ENCODE results near the gene ANKRD52. TPM values are rescaled to one million over a fixed set of nuclear protein-coding genes. Genes with fewer than 3 reads are reported as not detected.

The ANKRD52 gene
- total RNA-seq, 1 experiment from 2014 or later = 46.3 TPM

DNA sequence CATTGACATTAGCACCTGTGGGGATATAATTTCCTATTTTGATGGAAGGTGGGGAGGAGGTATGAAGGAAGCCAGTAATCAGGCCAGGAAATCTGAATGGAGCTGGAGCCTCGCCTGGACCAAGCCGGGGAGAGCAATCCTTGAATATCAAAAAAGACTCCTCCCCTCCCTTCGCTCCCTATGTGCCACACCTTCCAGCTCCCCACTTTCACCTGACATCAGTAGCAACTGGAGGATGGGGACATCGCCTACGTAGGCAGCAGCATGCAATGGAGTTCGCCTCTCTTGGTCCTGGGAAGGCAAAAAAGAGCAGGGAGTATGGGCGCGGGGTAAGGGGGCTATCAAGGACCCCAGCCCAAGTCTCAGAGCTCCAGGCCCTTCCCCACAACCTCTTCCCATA is 1.1 kb downstream of the ANKRD52 start:
- no peaks in the 10 kb centered on the region for H3K27me3 Mint-ChIP-seq (ENCODE audit: insufficient read depth, unreplicated experiment)
- H3K36me3 Mint-ChIP-seq (ENCODE audit: insufficient read depth, unreplicated experiment) = peaks cover 38% of the 10 kb centered on the region
- TF ChIP-seq CTCF (IDR thresholded peaks at IDR 0.05; ENCODE audit: unreplicated experiment) = no peak
- ChIA-PET CTCF (interaction anchor here (0.6 to 3.5 kb wide), 16 partner anchors 14 to 208 kb away, joined by 3 to 24 read pairs (median 4); partner anchors contain the start of genes RNF41, RPL41 and ZC3H10), POLR2A (interaction anchor here (0.6 to 3.8 kb wide), 7 partner anchors 9 to 1264 kb away, joined by 3 to 28 read pairs (median 4); partner anchors contain the start of genes CNPY2, CS, NABP2 and RNF41)
- intact Hi-C loops (cut with micrococcal nuclease) = loop anchor here (2.0 kb wide), 1 partner anchor 66 kb away; no protein-coding TSS in a partner anchor
- peak overlapping the region; percentile 84 for H3K4me3 Mint-ChIP-seq (ENCODE audit: unreplicated experiment)
- no TSS peak for BruUV-seq (replicated peaks)
- H3K27ac Mint-ChIP-seq (ENCODE audit: low read depth, unreplicated experiment) = peak overlapping the region; percentile 70
- no peak for DNase-seq (ENCODE audit: unreplicated experiment)
- no peaks in the 10 kb centered on the region for H3K9me3 Mint-ChIP-seq (ENCODE audit: unreplicated experiment)
- peaks cover 27% of the 10 kb centered on the region for H3K4me1 Mint-ChIP-seq (ENCODE audit: insufficient read depth, unreplicated experiment)

- POLR2A ChIA-PET = interaction anchor here (0.6 to 3.8 kb wide), 7 partner anchors 10 to 1265 kb away, joined by 3 to 28 read pairs (median 4); partner anchors contain the start of genes CNPY2, CS, NABP2 and RNF41
- intact Hi-C loops (cut with micrococcal nuclease) = loop anchor here (2.0 kb wide), 1 partner anchor 66 kb away; no protein-coding TSS in a partner anchor
- Mint-ChIP-seq H3K4me3 (ENCODE audit: unreplicated experiment) (peak overlapping the region; percentile 84), H3K36me3 (ENCODE audit: insufficient read depth, unreplicated experiment) (peaks cover 44% of the 10 kb centered on the region), H3K4me1 (ENCODE audit: insufficient read depth, unreplicated experiment) (peaks cover 21% of the 10 kb centered on the region), H3K27ac (ENCODE audit: low read depth, unreplicated experiment) (peak overlapping the region; percentile 8), H3K27me3 (ENCODE audit: insufficient read depth, unreplicated experiment) (no peaks in the 10 kb centered on the region), H3K9me3 (ENCODE audit: unreplicated experiment) (no peaks in the 10 kb centered on the region)
- DNase-seq (ENCODE audit: unreplicated experiment) = peak; percentile 38
- CTCF ChIA-PET = interaction anchor here (0.6 to 3.5 kb wide), 13 partner anchors 10 to 208 kb away, joined by 3 to 24 read pairs (median 4); partner anchors contain the start of genes COQ10A, RNF41, RPL41 and ZC3H10
- no peak for TF ChIP-seq CTCF (IDR thresholded peaks at IDR 0.05; ENCODE audit: unreplicated experiment)
- no TSS peak for BruUV-seq (replicated peaks)
Observed at GRCh38 chr12:56256326-56256960, 1.7 kb downstream of the ANKRD52 start.

- Mint-ChIP-seq H3K4me3 (ENCODE audit: unreplicated experiment) (no peak overlapping the region), H3K9me3 (ENCODE audit: unreplicated experiment) (no peaks in the 10 kb centered on the region), H3K36me3 (ENCODE audit: insufficient read depth, unreplicated experiment) (peaks cover 50% of the 10 kb centered on the region), H3K27me3 (ENCODE audit: insufficient read depth, unreplicated experiment) (no peaks in the 10 kb centered on the region), H3K4me1 (ENCODE audit: insufficient read depth, unreplicated experiment) (peaks cover 14% of the 10 kb centered on the region), H3K27ac (ENCODE audit: low read depth, unreplicated experiment) (peak overlapping the region; percentile 8)
- no peak for TF ChIP-seq CTCF (IDR thresholded peaks at IDR 0.05; ENCODE audit: unreplicated experiment)
- BruUV-seq (replicated peaks) = no TSS peak
- no peak for DNase-seq (ENCODE audit: unreplicated experiment)
- ChIA-PET CTCF (interaction anchor here (0.5 to 3.5 kb wide), 4 partner anchors 11 to 138 kb away, joined by 3 to 24 read pairs (median 8); partner anchors contain the start of genes COQ10A, RNF41, RPL41 and ZC3H10), POLR2A (interaction anchor here (3.8 kb wide), 1 partner anchor 33 kb away, joined by 28 read pairs; the partner anchor contains the start of genes NABP2 and RNF41)
- intact Hi-C loops (cut with micrococcal nuclease) = loop anchor here (2.0 kb wide), 1 partner anchor 65 kb away; no protein-coding TSS in a partner anchor
Observed at GRCh38 chr12:56255671-56256070, 2.5 kb downstream of the ANKRD52 start.

DNA sequence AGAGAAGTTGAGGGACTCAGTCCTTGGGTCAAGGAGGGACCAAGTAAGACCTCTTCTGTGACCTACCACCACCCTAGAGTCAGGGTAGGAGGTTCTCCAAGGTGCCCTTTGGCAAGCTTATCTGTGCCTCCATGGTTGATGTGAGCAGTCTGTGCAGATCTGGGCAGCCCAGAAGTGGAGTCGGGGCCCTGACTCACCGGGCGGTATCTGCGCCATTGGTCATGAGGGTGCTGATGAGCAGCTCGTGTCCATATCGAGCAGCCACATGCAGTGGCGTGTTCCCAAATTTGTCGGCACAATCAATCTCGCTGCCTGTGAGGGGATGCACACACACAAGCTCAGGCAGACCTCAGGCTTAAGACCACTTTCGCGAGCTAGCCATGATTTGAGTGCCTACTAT is 5.1 kb downstream of the ANKRD52 start:
- Mint-ChIP-seq H3K9me3 (ENCODE audit: unreplicated experiment) (no peaks in the 10 kb centered on the region), H3K27me3 (ENCODE audit: insufficient read depth, unreplicated experiment) (no peaks in the 10 kb centered on the region), H3K4me3 (ENCODE audit: unreplicated experiment) (no peak overlapping the region), H3K36me3 (ENCODE audit: insufficient read depth, unreplicated experiment) (peaks cover 69% of the 10 kb centered on the region), H3K4me1 (ENCODE audit: insufficient read depth, unreplicated experiment) (peaks cover 6% of the 10 kb centered on the region), H3K27ac (ENCODE audit: low read depth, unreplicated experiment) (no peak overlapping the region)
- TF ChIP-seq CTCF (IDR thresholded peaks at IDR 0.05; ENCODE audit: unreplicated experiment) = no peak
- ChIA-PET POLR2A (no interaction called here), CTCF (interaction anchor here (0.5 to 1.0 kb wide), 3 partner anchors 19 to 253 kb away, joined by 3 to 5 read pairs (median 3); no protein-coding TSS in a partner anchor)
- intact Hi-C loops (cut with micrococcal nuclease) = no loop called here
- no TSS peak for BruUV-seq (replicated peaks)
- no peak for DNase-seq (ENCODE audit: unreplicated experiment)

Data from MCF 10A (cell line).